GM23338 (cell line): ENCODE measurements around the gene SRRD.

Source experiments
- JUNB ChIP-seq: IDR thresholded peaks from one replicate; pipeline ENCODE4 v1.6.1; 2016; ENCODE audit warnings: antibody characterized with exemption; ENCODE audit not compliant: unreplicated experiment
- POLR2AphosphoS5 ChIP-seq: IDR thresholded peaks from 2 replicates; pipeline ENCODE4 v1.6.1; 2016; ENCODE audit warnings: antibody characterized with exemption, low read depth
- TF ChIP-seq, protein P1 (sequence below), 2 experiments: fragments of 200-600 bp in 1 of 2; sonication (generic) in 1 of 2; conservative IDR thresholded peaks; 2 replicates each; pipeline versions ENCODE4 v1.5.1 to v1.6.1; 2016 to 2017; ENCODE audit warnings: antibody characterized with exemption in 2 of 2, low read depth in 2 of 2, mild to moderate bottlenecking in 2 of 2, moderate library complexity in 1 of 2

DNA sequence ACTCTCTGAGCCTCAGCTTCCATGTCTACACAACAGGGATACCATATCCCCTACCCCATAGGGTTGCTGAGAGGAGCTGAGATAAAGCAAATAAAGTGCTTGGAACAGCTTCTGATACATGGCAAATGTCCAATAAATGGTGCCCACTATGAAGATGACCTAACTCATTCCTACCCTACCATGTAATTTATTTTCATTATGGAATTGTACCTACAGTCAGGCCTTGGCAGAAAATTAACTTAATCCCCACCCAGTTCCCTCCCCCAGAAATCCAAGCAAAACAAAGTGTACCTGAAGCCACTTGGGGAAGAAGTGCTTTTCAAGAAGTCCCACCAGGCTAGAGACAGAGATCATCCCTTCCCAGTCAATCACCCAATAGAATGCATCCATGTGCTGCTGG is 10.8 kb downstream of the SRRD start:
- TF ChIP-seq, protein P1, sequence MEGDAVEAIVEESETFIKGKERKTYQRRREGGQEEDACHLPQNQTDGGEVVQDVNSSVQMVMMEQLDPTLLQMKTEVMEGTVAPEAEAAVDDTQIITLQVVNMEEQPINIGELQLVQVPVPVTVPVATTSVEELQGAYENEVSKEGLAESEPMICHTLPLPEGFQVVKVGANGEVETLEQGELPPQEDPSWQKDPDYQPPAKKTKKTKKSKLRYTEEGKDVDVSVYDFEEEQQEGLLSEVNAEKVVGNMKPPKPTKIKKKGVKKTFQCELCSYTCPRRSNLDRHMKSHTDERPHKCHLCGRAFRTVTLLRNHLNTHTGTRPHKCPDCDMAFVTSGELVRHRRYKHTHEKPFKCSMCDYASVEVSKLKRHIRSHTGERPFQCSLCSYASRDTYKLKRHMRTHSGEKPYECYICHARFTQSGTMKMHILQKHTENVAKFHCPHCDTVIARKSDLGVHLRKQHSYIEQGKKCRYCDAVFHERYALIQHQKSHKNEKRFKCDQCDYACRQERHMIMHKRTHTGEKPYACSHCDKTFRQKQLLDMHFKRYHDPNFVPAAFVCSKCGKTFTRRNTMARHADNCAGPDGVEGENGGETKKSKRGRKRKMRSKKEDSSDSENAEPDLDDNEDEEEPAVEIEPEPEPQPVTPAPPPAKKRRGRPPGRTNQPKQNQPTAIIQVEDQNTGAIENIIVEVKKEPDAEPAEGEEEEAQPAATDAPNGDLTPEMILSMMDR (conservative IDR thresholded peaks at IDR 0.05; ENCODE audit: low read depth in 2 of 2): no peak
- TF ChIP-seq JUNB: no peak
- TF ChIP-seq POLR2AphosphoS5: no peak
